Measurements from ENCODE around the gene EHF.

GRCh38 chr11:34640924-34641275, 20.0 kb downstream of the EHF start:
- TF ChIP-seq CTCF (IDR thresholded peaks at IDR 0.05 in 8 of 11, conservative IDR thresholded peaks at IDR 0.05 in 3 of 11) (no peak), POLR2A (IDR thresholded peaks at IDR 0.05) (no peak)

Measured in spleen (tissue), 7 donors.